ENCODE results near the gene CERK. TPM values are rescaled to one million over a fixed set of nuclear protein-coding genes. Genes with fewer than 3 reads are reported as not detected.

CERK gene
- total and polyA plus RNA-seq, 2 of the 8 experiments (the other 6 are each of a cell fraction or from before 2014, with no cell fraction given), result 26.6 to 59.0 TPM

GRCh38 chr22:46703996-46704370, 34.1 kb downstream of the CERK start:
- no peak for FAIRE-seq
- H3K4me1 ChIP-seq (replicated peaks in 1 of 4; ENCODE audit: control insufficient read depth in 3 of 4, insufficient read depth in 4 of 4, low read length in 3 of 4), result no peaks in the 10 kb centered on the region
- TF ChIP-seq SP4 (IDR thresholded peaks at IDR 0.05; ENCODE audit: low read length) (no peak), CTBP2 (IDR thresholded peaks at IDR 0.05; ENCODE audit: borderline replicate concordance, insufficient read depth, insufficient read length, low read length) (no peak), RAD21 (IDR thresholded peaks at IDR 0.05 in 1 of 2, conservative IDR thresholded peaks at IDR 0.05 in 1 of 2; ENCODE audit: low read depth in 2 of 2, low read length in 2 of 2) (no peak), CEBPB (IDR thresholded peaks at IDR 0.05; ENCODE audit: low read depth, low read length) (no peak), MAFK (IDR thresholded peaks at IDR 0.05; ENCODE audit: low read depth, low read length) (no peak), RNF2 (IDR thresholded peaks at IDR 0.05; ENCODE audit: borderline replicate concordance, low read depth, low read length, missing control alignments, poor library complexity, severe bottlenecking) (no peak), ATF2 (IDR thresholded peaks at IDR 0.05; ENCODE audit: low read length) (no peak), JUND (IDR thresholded peaks at IDR 0.05; ENCODE audit: low read length) (no peak), YY1 (IDR thresholded peaks at IDR 0.05; ENCODE audit: low read depth, low read length) (no peak), BRCA1 (IDR thresholded peaks at IDR 0.05; ENCODE audit: low read depth, low read length) (no peak), MAX (IDR thresholded peaks at IDR 0.05) (no peak), SAP30 (IDR thresholded peaks at IDR 0.05; ENCODE audit: insufficient read depth, insufficient replicate concordance, low read length) (no peak)

More at GRCh38 chr22:46703996-46704370, 34.1 kb downstream of the CERK start:
- Histone ChIP-seq H3K4me2 (ENCODE audit: insufficient read depth in 1 of 2, low read depth in 2 of 2, low read length in 2 of 2) (no peak overlapping the region), H3K79me2 (ENCODE audit: control insufficient read depth in 1 of 2, insufficient read depth in 2 of 2, low read length in 2 of 2) (no peaks in the 10 kb centered on the region), H3K27ac (ENCODE audit: low read depth, low read length) (no peak overlapping the region), H3K4me3 (ENCODE audit: extremely low read depth in 1 of 4, insufficient read depth in 2 of 4, low read depth in 3 of 4, low read length in 4 of 4) (no peak overlapping the region), H4K91ac (replicated peaks; ENCODE audit: insufficient read length, low read length) (no peak overlapping the region), H3K9ac (replicated peaks in 1 of 4; ENCODE audit: extremely low read depth in 1 of 4, low read depth in 3 of 4, low read length in 3 of 4) (no peak overlapping the region), H3K9me3 (ENCODE audit: insufficient read depth in 2 of 2, low read depth in 1 of 2, low read length in 1 of 2) (no peaks in the 10 kb centered on the region), H2BK120ac (replicated peaks; ENCODE audit: low read depth, low read length) (no peak overlapping the region), H2AFZ (ENCODE audit: low read length) (no peak overlapping the region), H4K5ac (ENCODE audit: insufficient read length, low read depth, low read length) (no peak overlapping the region), H3K18ac (ENCODE audit: extremely low read depth, low read length) (no peak overlapping the region), H4K20me1 (replicated peaks in 1 of 2; ENCODE audit: control insufficient read depth in 1 of 2, insufficient read depth in 2 of 2, low read length in 2 of 2) (peaks cover 6 to 16% of the 10 kb centered on the region in 2 experiments), H3K23ac (ENCODE audit: insufficient read length) (no peak overlapping the region), H3K27me3 (replicated peaks in 1 of 4; ENCODE audit: control insufficient read depth in 3 of 4, extremely low read depth in 1 of 4, insufficient read depth in 3 of 4, low read length in 3 of 4) (no peaks in the 10 kb centered on the region), H3K36me3 (ENCODE audit: control insufficient read depth in 2 of 4, insufficient read depth in 4 of 4, low read length in 3 of 4) (peaks cover 0 to 29% (median 22%) of the 10 kb centered on the region in 4 experiments; a peak in 7 of 8 replicates), H3K4ac (replicated peaks; ENCODE audit: insufficient read length, low read depth, low read length) (no peak overlapping the region), H2BK5ac (ENCODE audit: low read depth, low read length) (no peak overlapping the region), H2BK15ac (ENCODE audit: low read length) (no peak overlapping the region), H2AK5ac (ENCODE audit: low read depth, low read length) (no peak overlapping the region), H3K14ac (ENCODE audit: insufficient read length) (no peak overlapping the region), H3K23me2 (ENCODE audit: low read depth, low read length) (no peaks in the 10 kb centered on the region), H4K8ac (ENCODE audit: extremely low read depth, insufficient read depth, low read length) (no peak overlapping the region), H2BK12ac (ENCODE audit: low read depth, low read length) (no peak overlapping the region), H2BK20ac (ENCODE audit: low read length) (no peak overlapping the region), H3K79me1 (ENCODE audit: low read depth, low read length) (no peaks in the 10 kb centered on the region), H3K56ac (replicated peaks; ENCODE audit: insufficient read length, low read depth, low read length) (no peak overlapping the region)
- 91% methylated on average over 6 of the region's 6 CpGs; no CpG with 5 or more reads in 1 of the 2 experiments for WGBS, 2 experiments (ENCODE audit: extremely low coverage in 1 of 2, insufficient coverage in 1 of 2, insufficient read length in 1 of 2, insufficient replicate concordance in 2 of 2, low coverage in 1 of 2, low lambda C conversion rate in 2 of 2, missing lambda C conversion rate in 1 of 2)
- ChIA-PET CTCF (ENCODE audit: partially characterized antibody) (interaction anchor here (0.6 kb wide), 1 partner anchor 94 kb away, joined by 3 read pairs; no protein-coding TSS in a partner anchor), POLR2A (ENCODE audit: partially characterized antibody) (no interaction called here)
- DNase-seq (ENCODE audit: low read depth in 1 of 2, low spot score in 2 of 2), result no peak

All from H1 (cell line).